GM23248 (cell line): ENCODE results near the gene RHOT2.

Source experiments
- EZH2 ChIP-seq: fragments of 200-600 bp; sonication (generic); IDR thresholded peaks from 2 replicates; pipeline ENCODE4 v1.6.1; 2018; ENCODE audit warnings: antibody characterized with exemption, mild to moderate bottlenecking; ENCODE audit not compliant: insufficient read depth, poor library complexity, severe bottlenecking
- EZH2phosphoT487 ChIP-seq: fragments of 200-600 bp; sonication (generic); IDR thresholded peaks from 2 replicates; pipeline ENCODE4 v1.6.1; 2018; ENCODE audit warnings: antibody characterized with exemption, moderate library complexity, mild to moderate bottlenecking, low read depth; ENCODE audit not compliant: insufficient read depth

DNA sequence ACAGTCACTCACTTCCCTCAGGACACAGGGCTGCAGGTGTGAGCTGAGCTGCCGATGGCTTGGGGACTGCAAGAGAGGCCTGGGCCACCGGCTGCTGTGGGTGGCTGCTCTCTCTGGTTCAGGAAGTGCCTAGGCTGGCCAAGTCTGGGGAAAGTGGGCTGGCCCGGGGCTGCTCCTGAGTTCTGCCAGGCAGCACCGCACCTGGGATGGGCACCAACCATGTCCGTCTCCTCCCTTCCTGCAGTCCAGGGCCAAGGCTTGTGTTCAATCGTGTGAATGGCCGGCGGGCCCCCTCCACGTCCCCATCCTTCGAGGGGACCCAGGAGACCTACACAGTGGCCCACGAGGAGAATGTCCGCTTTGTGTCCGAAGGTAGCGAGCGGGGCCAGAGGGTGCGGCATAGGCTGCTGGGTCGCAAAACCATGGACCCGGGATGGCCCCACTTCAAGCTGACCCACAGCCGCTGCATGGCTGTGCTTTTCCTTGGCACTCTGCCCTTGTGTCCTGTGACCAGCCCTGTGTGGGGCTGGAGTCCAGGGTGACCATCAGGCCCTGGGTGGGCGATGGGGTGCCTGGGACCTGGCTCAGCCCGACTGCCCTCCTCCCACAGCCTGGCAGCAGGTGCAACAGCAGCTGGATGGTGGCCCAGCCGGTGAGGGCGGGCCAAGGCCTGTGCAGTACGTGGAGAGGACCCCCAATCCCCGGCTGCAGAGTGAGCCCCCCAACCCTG is 20.6 kb upstream of the RHOT2 start:
- TF ChIP-seq EZH2, result no peak
- no peak for TF ChIP-seq EZH2phosphoT487
